Measurements from ENCODE around the gene TRIM44.

Gene TRIM44

DNA sequence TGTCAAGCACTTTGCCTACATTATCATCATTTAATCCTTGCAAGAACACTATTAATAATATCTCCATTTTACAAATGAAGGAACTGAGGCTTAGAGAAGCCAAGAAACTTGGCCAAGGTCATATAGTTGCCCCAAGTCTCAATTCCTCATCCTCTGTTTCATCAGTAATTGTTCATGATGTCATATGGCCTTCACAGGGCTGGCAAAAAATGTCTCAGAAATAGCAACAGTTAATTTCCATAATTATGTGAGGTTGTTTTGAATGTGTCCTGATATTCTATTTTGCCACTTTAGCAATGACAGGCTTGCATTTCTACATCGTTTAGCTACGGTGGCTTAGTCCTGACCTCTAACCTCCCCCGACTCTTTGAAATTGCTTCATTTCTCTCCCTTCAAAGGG lies 20.6 kb upstream of the TRIM44 start:
- no peak overlapping the region for H3K9ac ChIP-seq (ENCODE audit: low read length)
- no peaks in the 10 kb centered on the region for H3K79me1 ChIP-seq (ENCODE audit: low read length)
- no peak overlapping the region for H3K4me3 ChIP-seq (ENCODE audit: low read depth, low read length)
- no peak overlapping the region for H3K4me2 ChIP-seq (ENCODE audit: low read length)
- no peak for DNase-seq
- H2BK12ac ChIP-seq (ENCODE audit: low read length), result no peak overlapping the region
- H3K23ac ChIP-seq (ENCODE audit: low read length), result no peak overlapping the region
- H4K12ac ChIP-seq (ENCODE audit: low read depth, low read length), result no peak overlapping the region
- no peaks in the 10 kb centered on the region for H3K36me3 ChIP-seq (ENCODE audit: control insufficient read depth in 1 of 2, insufficient read depth in 2 of 2, low read length in 2 of 2)
- no peak overlapping the region for H2BK120ac ChIP-seq (ENCODE audit: insufficient read depth, low read length, poor library complexity)
- H2BK5ac ChIP-seq (ENCODE audit: low read depth, low read length, poor library complexity), result no peak overlapping the region
- no peak overlapping the region for H2AFZ ChIP-seq (ENCODE audit: insufficient read depth, low read length, poor library complexity)
- no peak overlapping the region for H3K4ac ChIP-seq (ENCODE audit: low read depth, low read length)
- H3K14ac ChIP-seq (ENCODE audit: low read length), result no peak overlapping the region
- no peak overlapping the region for H4K8ac ChIP-seq (ENCODE audit: low read depth, low read length)
- H3K9me3 ChIP-seq (ENCODE audit: insufficient read depth, low read depth, low read length), result no peaks in the 10 kb centered on the region
- H2AK5ac ChIP-seq (ENCODE audit: low read length), result no peak overlapping the region
- no peaks in the 10 kb centered on the region for H3K27me3 ChIP-seq (ENCODE audit: insufficient read depth, low read length)
- no peaks in the 10 kb centered on the region for H3K79me2 ChIP-seq (ENCODE audit: control insufficient read depth, insufficient read depth, low read length, poor library complexity)
- no peak overlapping the region for H3K18ac ChIP-seq (ENCODE audit: low read length)
- peaks cover 2 to 9% of the 10 kb centered on the region in 2 experiments for H3K4me1 ChIP-seq (ENCODE audit: control insufficient read depth in 1 of 2, insufficient read depth in 2 of 2, low read length in 2 of 2)
- no peak overlapping the region for H4K91ac ChIP-seq (ENCODE audit: low read depth, low read length)
- H3K27ac ChIP-seq (ENCODE audit: low read depth, low read length), result no peak overlapping the region
- no CpG with 5 or more reads among the region's 3 CpGs for WGBS (ENCODE audit: extremely low coverage, insufficient coverage, insufficient read length)

GRCh38 chr11:35647421-35648093 lies 15.0 kb upstream of the TRIM44 start:
- no peak overlapping the region for H3K27ac ChIP-seq (ENCODE audit: low read depth, low read length)
- no peak overlapping the region for H2AFZ ChIP-seq (ENCODE audit: insufficient read depth, low read length, poor library complexity)
- H3K4me3 ChIP-seq (ENCODE audit: low read depth, low read length), result no peak overlapping the region
- H2BK5ac ChIP-seq (ENCODE audit: low read depth, low read length, poor library complexity), result no peak overlapping the region
- no peak overlapping the region for H3K23ac ChIP-seq (ENCODE audit: low read length)
- WGBS (ENCODE audit: extremely low coverage, insufficient coverage, insufficient read length), result no CpG with 5 or more reads among the region's 8 CpGs
- H3K4me2 ChIP-seq (ENCODE audit: low read length), result no peak overlapping the region
- no peak overlapping the region for H2BK120ac ChIP-seq (ENCODE audit: insufficient read depth, low read length, poor library complexity)
- no peak overlapping the region for H4K8ac ChIP-seq (ENCODE audit: low read depth, low read length)
- H3K4me1 ChIP-seq (ENCODE audit: control insufficient read depth in 1 of 2, insufficient read depth in 2 of 2, low read length in 2 of 2), result no peaks in the 10 kb centered on the region
- no peaks in the 10 kb centered on the region for H3K27me3 ChIP-seq (ENCODE audit: insufficient read depth, low read length)
- no peak overlapping the region for H4K12ac ChIP-seq (ENCODE audit: low read depth, low read length)
- H3K36me3 ChIP-seq (ENCODE audit: control insufficient read depth in 1 of 2, insufficient read depth in 2 of 2, low read length in 2 of 2), result no peaks in the 10 kb centered on the region
- H4K91ac ChIP-seq (ENCODE audit: low read depth, low read length), result no peak overlapping the region
- H3K9ac ChIP-seq (ENCODE audit: low read length), result no peak overlapping the region
- H3K18ac ChIP-seq (ENCODE audit: low read length), result no peak overlapping the region
- H3K79me2 ChIP-seq (ENCODE audit: control insufficient read depth, insufficient read depth, low read length, poor library complexity), result no peaks in the 10 kb centered on the region
- DNase-seq, result no peak
- no peak overlapping the region for H2BK12ac ChIP-seq (ENCODE audit: low read length)
- H3K79me1 ChIP-seq (ENCODE audit: low read length), result no peaks in the 10 kb centered on the region
- no peaks in the 10 kb centered on the region for H3K9me3 ChIP-seq (ENCODE audit: insufficient read depth, low read depth, low read length)
- no peak overlapping the region for H2AK5ac ChIP-seq (ENCODE audit: low read length)
- no peak overlapping the region for H3K4ac ChIP-seq (ENCODE audit: low read depth, low read length)
- H3K14ac ChIP-seq (ENCODE audit: low read length), result no peak overlapping the region

DNA sequence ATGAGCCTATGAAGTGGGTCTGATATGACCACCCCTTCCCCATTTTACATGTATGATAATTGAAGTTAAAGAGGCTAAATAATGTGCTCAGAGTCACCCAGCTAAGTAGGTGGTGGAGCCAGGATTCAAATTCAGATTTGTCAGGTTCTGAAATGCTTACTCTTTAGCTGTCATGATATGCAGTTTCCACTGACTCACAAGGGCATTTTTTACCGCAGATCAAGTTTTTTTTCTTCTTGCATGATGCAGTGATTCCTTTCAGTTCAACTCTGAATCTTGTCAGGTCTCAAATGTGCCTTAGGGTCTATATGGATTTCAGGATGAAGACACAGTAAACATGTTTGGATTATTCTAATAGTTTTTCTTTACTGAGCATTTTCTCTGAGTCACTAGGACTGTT lies 12.6 kb upstream of the TRIM44 start:
- H3K4me1 ChIP-seq (ENCODE audit: control insufficient read depth in 1 of 2, insufficient read depth in 2 of 2, low read length in 2 of 2), result no peaks in the 10 kb centered on the region
- no peak overlapping the region for H2BK5ac ChIP-seq (ENCODE audit: low read depth, low read length, poor library complexity)
- H4K12ac ChIP-seq (ENCODE audit: low read depth, low read length), result no peak overlapping the region
- H3K23ac ChIP-seq (ENCODE audit: low read length), result no peak overlapping the region
- H2BK12ac ChIP-seq (ENCODE audit: low read length), result no peak overlapping the region
- H3K14ac ChIP-seq (ENCODE audit: low read length), result no peak overlapping the region
- H3K4me2 ChIP-seq (ENCODE audit: low read length), result no peak overlapping the region
- H3K4me3 ChIP-seq (ENCODE audit: low read depth, low read length), result no peak overlapping the region
- H3K4ac ChIP-seq (ENCODE audit: low read depth, low read length), result no peak overlapping the region
- H3K27me3 ChIP-seq (ENCODE audit: insufficient read depth, low read length), result no peaks in the 10 kb centered on the region
- no peak overlapping the region for H3K18ac ChIP-seq (ENCODE audit: low read length)
- H3K79me1 ChIP-seq (ENCODE audit: low read length), result no peaks in the 10 kb centered on the region
- no peak overlapping the region for H3K9ac ChIP-seq (ENCODE audit: low read length)
- H2AK5ac ChIP-seq (ENCODE audit: low read length), result no peak overlapping the region
- no peak overlapping the region for H3K27ac ChIP-seq (ENCODE audit: low read depth, low read length)
- H3K79me2 ChIP-seq (ENCODE audit: control insufficient read depth, insufficient read depth, low read length, poor library complexity), result no peaks in the 10 kb centered on the region
- H4K8ac ChIP-seq (ENCODE audit: low read depth, low read length), result no peak overlapping the region
- H2AFZ ChIP-seq (ENCODE audit: insufficient read depth, low read length, poor library complexity), result no peak overlapping the region
- no peak overlapping the region for H4K91ac ChIP-seq (ENCODE audit: low read depth, low read length)
- H3K36me3 ChIP-seq (ENCODE audit: control insufficient read depth in 1 of 2, insufficient read depth in 2 of 2, low read length in 2 of 2), result no peaks in the 10 kb centered on the region
- WGBS (ENCODE audit: extremely low coverage, insufficient coverage, insufficient read length), result no CpG with 5 or more reads among the region's 1 CpG
- H2BK120ac ChIP-seq (ENCODE audit: insufficient read depth, low read length, poor library complexity), result no peak overlapping the region
- DNase-seq, result no peak
- H3K9me3 ChIP-seq (ENCODE audit: insufficient read depth, low read depth, low read length), result no peaks in the 10 kb centered on the region

DNA sequence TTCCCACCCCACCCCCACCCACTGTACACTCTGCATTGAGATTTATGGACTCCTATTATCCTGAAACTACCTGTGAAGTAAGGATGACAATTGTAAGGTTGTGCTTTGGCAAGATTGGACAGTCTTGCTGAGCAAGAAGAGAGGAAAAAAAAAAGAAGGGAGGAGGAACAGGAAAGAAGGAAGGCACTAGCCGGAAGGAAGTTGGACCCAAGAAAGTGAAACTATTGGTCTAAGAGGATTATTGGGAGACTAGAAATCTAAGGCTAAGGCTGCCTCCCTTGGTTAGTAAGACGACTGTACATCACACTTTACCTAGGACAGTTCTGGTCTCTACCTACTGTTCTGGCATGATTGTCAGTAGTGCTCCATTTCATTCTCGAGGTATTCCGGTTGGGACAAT lies 12.1 kb upstream of the TRIM44 start:
- Histone ChIP-seq H3K36me3 (ENCODE audit: control insufficient read depth in 1 of 2, insufficient read depth in 2 of 2, low read length in 2 of 2) (no peaks in the 10 kb centered on the region), H3K23ac (ENCODE audit: low read length) (no peak overlapping the region), H3K4ac (ENCODE audit: low read depth, low read length) (no peak overlapping the region), H4K8ac (ENCODE audit: low read depth, low read length) (no peak overlapping the region), H3K9ac (ENCODE audit: low read length) (no peak overlapping the region), H3K4me3 (ENCODE audit: low read depth, low read length) (no peak overlapping the region), H2AK5ac (ENCODE audit: low read length) (no peak overlapping the region), H3K79me1 (ENCODE audit: low read length) (no peaks in the 10 kb centered on the region), H4K12ac (ENCODE audit: low read depth, low read length) (no peak overlapping the region), H3K4me1 (ENCODE audit: control insufficient read depth in 1 of 2, insufficient read depth in 2 of 2, low read length in 2 of 2) (no peaks in the 10 kb centered on the region), H2BK120ac (ENCODE audit: insufficient read depth, low read length, poor library complexity) (no peak overlapping the region), H3K27ac (ENCODE audit: low read depth, low read length) (no peak overlapping the region), H3K4me2 (ENCODE audit: low read length) (no peak overlapping the region), H4K91ac (ENCODE audit: low read depth, low read length) (no peak overlapping the region), H3K27me3 (ENCODE audit: insufficient read depth, low read length) (no peaks in the 10 kb centered on the region), H2AFZ (ENCODE audit: insufficient read depth, low read length, poor library complexity) (no peak overlapping the region), H3K18ac (ENCODE audit: low read length) (no peak overlapping the region), H3K9me3 (ENCODE audit: insufficient read depth, low read depth, low read length) (no peaks in the 10 kb centered on the region), H3K79me2 (ENCODE audit: control insufficient read depth, insufficient read depth, low read length, poor library complexity) (no peaks in the 10 kb centered on the region), H2BK5ac (ENCODE audit: low read depth, low read length, poor library complexity) (no peak overlapping the region), H3K14ac (ENCODE audit: low read length) (no peak overlapping the region), H2BK12ac (ENCODE audit: low read length) (no peak overlapping the region)
- DNase-seq, result no peak
- no CpG with 5 or more reads among the region's 4 CpGs for WGBS (ENCODE audit: extremely low coverage, insufficient coverage, insufficient read length)
